GM21717 (cell line): ENCODE results near the gene PATL1.
"Not testable (repeated sequence)": the region's sequence is repeated elsewhere in the genome, so short reads cannot be mapped to it uniquely, and the experiment has no call there.

Experiments used
- ATAC-seq: cut with Tn5 transposase; IDR thresholded peaks from one replicate; pipeline ENCODE4 v1.9.1; 2021; ENCODE audit warnings: mild to moderate bottlenecking, moderate library complexity; ENCODE audit not compliant: unreplicated experiment

PATL1 gene

DNA sequence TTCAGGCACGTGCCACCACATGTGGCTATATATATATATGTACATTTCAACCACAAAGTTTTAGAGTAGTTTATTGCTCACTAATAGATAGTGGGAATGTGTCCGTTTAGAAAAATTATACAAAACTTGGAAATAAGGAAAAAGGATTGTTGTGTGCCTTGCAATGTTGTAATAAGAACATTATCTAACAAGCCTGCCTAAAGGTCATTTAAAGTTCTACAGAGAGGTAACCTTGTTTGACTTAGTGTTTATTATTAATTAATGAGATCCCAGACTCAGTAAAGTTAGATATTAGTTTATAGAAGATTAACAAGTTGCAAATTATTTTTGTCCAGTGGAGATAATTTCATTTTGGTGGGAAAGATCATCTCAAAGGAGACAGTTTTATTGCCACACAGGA, 5.5 kb upstream of the PATL1 start:
- ATAC-seq: no peak

GRCh38 chr11:59673291-59673690, 4.5 kb upstream of the PATL1 start:
- ATAC-seq: no peak

DNA sequence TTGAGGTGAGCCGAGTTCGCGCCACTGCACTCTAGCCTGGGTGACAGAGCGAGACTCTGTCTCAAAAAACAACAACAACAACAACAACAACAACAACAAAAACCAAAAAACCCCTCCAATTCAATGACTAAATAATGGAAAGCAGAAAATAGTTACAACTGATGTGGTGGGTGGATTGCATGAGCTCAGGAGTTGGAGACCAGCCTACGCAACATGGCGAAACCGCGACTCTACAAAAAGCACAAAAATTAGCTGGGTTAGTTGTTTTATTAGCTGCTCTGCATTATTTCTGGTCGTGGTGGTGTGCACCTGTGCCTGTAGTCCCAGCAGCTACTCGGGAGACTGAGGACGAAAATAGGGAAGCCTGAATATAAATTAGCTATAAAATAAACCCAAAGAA, 2.6 kb upstream of the PATL1 start:
- no peak for ATAC-seq

DNA sequence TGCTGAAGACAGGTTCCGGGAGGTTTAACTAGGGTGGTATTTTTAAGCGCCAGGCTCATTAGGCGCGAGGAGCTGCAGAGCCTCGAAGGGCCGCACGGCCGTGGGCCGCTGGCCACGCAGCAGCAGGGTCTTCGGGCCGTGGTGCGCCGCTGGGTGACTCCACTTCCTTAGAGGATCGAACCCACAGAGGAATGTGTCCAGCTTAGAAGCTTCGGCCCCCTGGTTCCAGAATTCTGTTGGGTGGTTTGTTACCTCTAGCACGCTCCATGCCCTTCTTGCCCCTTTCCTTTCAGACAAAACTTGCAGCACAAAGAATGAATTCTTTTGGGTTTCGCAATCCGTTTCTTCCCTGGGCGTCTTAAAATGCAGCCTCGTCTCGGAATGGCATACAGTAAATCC, 773 bp upstream of the PATL1 start:
- ATAC-seq: peak; percentile 5

- ATAC-seq: peak; percentile 32
Observed at GRCh38 chr11:59668188-59668949, 468 bp downstream of the PATL1 start.

GRCh38 chr11:59667812-59668187, 1.0 kb downstream of the PATL1 start:
- no peak for ATAC-seq

GRCh38 chr11:59666969-59667368, 1.9 kb downstream of the PATL1 start:
- ATAC-seq: no peak

GRCh38 chr11:59660621-59661020, 8.2 kb downstream of the PATL1 start:
- no peak for ATAC-seq

- no peak for ATAC-seq
Observed at GRCh38 chr11:59659981-59660380, 8.9 kb downstream of the PATL1 start.

DNA sequence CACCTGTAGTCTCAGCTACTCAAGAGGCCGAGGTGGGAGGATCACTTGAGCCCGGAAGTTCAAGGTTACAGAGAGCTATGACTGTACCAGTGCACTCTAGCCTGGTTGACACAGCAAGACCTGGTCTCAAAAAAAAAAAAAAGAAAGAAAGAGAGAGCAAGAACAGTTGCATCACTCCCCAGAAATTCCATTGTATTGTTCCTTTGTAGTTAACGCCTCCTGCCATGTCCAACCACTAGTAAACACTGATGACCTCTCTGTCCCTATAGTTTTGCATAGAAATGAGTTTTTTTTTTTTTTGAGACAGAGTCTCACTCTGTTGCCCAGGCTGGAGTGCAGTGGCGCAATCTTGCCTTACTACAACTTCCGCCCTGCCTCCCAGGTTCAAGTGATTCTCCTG, 10.8 kb downstream of the PATL1 start:
- no peak for ATAC-seq

GRCh38 chr11:59654893-59655292, 13.9 kb downstream of the PATL1 start:
- ATAC-seq: no peak

GRCh38 chr11:59647245-59647980, 21.4 kb downstream of the PATL1 start:
- no peak for ATAC-seq

DNA sequence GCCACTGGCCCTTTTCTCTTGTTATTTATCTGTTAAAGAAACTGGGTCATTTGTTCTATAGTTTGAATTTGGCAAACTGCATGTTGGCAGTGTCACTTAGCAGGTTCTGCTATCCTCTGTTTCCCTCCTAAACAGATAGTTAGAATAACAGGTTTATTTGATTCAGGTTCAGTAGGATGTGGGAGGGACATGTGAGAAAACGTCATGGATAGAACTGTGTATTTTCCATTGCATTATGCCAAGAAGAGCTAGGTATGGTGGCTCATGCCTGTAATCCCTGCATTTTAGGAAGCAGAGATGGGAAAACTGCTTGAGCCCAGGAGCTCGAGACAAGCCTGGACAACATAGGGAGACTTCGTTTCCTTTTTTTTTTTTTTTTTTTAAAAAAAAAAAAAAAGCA, 24.3 kb downstream of the PATL1 start:
- ATAC-seq: no peak

DNA sequence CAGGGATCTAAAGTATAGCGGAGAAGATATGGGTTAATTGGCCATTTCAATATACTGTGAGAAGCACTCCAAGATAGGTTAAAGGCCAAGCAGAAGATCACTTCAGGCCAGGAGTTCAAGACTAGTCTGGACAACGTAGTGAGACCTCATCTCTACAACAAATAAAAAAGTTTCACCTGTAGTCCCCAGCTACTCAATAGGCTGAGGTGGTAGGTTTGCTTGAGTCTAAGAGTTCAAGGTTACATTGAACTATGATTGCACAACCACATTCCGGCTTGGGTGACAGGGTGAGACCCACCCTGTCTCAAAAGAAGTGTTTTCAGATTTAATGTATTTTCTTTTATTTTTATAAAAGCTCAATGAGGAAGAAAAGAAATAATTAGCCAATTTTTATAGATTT, 25.4 kb downstream of the PATL1 start:
- no peak for ATAC-seq

GRCh38 chr11:59641156-59641555, 27.7 kb downstream of the PATL1 start:
- no peak for ATAC-seq

DNA sequence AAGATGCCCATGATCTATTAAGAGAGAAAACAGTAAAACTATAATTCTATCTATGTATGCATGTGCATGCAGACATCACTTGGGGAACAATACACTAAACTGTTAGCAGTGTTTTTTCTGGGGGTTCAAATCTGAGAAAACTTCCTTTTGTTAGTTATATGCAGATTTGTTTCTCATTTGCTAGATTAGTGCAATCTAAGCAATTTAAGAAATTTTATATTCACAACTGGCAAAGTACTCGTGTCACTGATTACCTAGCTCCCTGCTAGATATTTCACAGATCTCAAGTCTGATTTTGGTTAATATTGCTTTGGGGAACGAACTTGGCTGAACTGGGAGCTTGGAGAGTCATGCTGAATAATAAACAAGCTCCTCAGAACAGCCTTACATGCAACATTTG, 38.3 kb downstream of the PATL1 start:
- ATAC-seq: no peak

GRCh38 chr11:59629996-59630395, 38.8 kb downstream of the PATL1 start:
- no peak for ATAC-seq

GRCh38 chr11:59626969-59627368, 41.9 kb downstream of the PATL1 start:
- not testable (repeated sequence) for ATAC-seq

DNA sequence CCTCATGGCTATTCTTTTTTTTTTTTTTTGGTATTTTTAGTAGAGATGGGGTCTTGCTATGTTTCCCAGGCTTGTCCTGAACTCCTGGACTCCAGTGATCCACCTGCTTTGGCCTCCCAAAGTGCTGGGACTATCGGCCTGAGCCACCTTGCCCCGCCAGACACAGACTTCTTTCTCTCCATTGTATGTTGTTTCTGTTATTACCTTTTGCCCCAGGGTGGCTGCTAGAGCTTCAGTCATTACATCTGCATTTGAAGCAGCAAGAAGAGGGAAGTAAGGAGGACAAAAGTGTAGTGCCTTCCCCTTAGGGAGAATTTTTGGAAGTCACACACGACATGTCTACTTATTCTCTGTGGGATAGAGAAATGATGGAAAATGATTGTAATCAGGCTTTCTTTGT, 43.1 kb downstream of the PATL1 start:
- ATAC-seq: no peak

DNA sequence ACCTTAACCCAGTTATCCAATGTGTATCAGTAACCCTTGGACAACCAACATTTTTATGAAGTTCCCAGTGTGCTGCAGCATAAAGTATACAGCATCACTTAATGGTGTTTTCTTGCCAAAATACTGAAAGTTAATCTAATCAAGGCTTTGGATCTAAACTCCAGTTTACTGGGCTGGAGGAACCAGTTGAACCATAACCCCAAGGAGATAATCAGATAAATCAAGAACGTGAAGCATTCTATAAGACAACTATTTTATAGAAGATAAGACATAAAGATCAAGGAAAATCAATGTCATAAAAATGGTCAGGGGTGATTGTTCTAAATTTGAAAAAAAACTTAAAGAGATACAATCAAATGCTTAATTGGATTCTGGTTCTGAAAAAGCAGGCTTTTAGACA, 51.0 kb downstream of the PATL1 start:
- ATAC-seq: no peak

DNA sequence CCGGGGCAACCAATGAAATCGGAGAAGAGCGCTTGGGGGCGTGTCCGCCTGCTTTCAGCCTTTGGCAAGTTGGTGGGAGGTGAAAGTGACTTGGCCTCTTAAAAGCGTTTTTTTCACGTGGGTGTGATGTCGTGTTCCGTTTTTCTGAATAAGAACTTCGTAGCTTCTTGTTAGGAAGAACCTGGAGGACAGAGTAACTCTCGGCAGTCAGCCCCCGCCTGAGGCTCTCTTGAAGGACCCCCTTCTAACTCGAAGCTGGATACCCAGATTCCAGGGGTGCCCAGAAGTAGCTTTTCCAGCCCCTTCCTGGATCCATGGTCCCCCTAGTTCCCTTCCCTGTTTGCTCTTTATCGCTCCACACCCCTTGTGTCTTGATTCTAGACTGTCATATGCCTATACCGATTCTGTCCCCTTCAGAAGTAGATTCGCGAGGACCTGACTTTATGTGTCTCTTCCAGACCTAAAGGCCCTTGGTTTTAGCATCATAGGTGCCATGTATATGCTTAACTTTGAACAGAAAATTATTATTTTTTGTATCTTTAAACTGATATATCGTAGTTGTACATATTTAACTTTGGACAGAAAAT, 52.3 kb downstream of the PATL1 start:
- ATAC-seq: no peak
